Stimulated activated CD8-positive, alpha-beta memory T cell treated with anti-CD3 and anti-CD28 coated beads, Interleukin-7, amount 100 ng/mL, for 24 hours (primary cell): ENCODE measurements around the gene TSHR.
A peak's percentile ranks its signal among the peaks of the same experiment; 100 is the strongest.
"Not testable (repeated sequence)": the region's sequence is repeated elsewhere in the genome, so short reads cannot be mapped to it uniquely, and the experiment has no call there.

Experiments
- DNase-seq: peaks from one replicate; pipeline ENCODE4 v3.0.0-alpha.2; 2020; ENCODE audit warnings: low read depth

Gene TSHR

GRCh38 chr14:80951491-80951890 lies 3.9 kb upstream of the TSHR start:
- no peak for DNase-seq

GRCh38 chr14:80953211-80953610 lies 2.2 kb upstream of the TSHR start:
- not testable (repeated sequence) for DNase-seq

- peak; percentile 40 for DNase-seq
Observed at GRCh38 chr14:80954687-80955299, 628 bp upstream of the TSHR start.

- no peak for DNase-seq
Observed at GRCh38 chr14:80956102-80956501, 681 bp downstream of the TSHR start.

DNA sequence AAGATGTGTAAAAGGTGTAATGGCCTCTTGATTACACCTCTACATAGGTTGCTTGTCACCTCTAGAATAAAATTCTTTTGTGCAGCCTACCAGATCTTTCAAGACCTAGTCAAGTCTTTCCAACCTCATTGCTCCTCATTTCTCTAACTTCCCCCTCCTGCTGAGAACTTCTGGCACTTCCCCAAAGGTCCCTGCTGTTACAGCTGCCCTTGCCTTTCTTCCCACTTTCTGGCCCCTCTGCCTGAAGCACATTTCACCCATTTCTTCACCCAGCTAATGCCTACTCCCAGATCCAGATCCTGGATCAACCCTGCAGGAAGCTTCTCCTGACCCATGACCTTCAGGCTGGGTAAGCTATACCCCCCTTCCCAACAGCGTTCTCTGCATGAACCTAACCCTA lies 1.5 kb downstream of the TSHR start:
- no peak for DNase-seq

GRCh38 chr14:80957613-80958012 lies 2.2 kb downstream of the TSHR start:
- no peak for DNase-seq

DNA sequence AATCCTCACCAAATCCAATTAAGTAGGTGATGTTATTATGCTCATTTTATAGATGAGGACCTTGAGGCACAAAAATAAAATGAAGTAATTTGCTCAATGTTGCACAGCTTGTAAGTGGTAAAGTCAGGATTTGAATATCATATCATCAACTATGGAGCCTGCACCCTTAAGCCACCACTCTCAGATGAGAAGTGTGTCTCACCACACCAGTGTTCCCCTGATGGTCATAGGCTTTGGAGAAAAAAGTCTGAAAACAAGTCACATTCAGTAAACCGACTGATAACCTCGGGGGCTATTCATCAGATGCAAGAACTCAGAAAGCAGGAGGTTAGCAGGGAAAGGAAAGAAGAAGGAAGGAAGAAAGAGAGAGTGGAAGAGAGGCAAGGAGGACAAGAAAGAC lies 2.8 kb downstream of the TSHR start:
- DNase-seq: no peak

- DNase-seq: no peak
Observed at GRCh38 chr14:80958939-80959338, 3.5 kb downstream of the TSHR start.

DNA sequence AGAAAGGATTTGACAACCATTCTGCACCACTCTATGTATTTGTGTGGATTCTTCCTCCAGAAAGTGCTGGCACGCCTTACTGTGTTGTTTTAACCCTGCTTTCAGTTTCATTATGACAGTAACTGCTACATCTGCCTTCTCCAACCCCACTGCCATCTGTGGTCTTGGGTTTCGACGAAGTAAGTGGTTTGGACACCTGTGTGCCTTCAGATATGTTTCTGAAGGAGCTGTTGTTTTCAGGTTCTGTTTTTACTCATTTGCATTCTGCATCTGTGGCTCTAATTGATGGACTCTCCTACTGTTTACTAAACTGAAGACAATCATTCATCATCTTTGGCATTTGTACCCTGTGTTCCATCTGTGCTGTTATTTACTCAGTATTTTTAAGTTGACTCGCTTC lies 4.1 kb downstream of the TSHR start:
- no peak for DNase-seq

DNA sequence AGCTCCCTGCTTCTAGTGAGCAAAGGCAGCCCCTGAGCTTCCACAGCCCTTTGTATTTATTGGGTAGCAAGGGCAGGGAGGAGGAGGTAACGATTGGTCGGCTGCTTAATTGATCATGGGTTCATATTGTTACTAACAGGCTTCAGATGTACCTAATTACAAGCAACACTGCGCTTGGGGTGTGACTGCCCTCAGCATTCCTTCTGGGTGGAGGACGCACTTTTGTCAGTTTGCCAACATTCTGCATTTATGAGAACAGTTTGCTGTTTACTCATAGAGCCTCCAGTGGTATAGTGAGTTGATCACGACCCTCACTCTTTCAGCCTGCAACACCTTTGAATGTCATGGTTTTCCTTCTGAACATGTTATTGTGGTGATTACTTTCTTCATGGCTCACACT lies 9.6 kb downstream of the TSHR start:
- no peak for DNase-seq

DNA sequence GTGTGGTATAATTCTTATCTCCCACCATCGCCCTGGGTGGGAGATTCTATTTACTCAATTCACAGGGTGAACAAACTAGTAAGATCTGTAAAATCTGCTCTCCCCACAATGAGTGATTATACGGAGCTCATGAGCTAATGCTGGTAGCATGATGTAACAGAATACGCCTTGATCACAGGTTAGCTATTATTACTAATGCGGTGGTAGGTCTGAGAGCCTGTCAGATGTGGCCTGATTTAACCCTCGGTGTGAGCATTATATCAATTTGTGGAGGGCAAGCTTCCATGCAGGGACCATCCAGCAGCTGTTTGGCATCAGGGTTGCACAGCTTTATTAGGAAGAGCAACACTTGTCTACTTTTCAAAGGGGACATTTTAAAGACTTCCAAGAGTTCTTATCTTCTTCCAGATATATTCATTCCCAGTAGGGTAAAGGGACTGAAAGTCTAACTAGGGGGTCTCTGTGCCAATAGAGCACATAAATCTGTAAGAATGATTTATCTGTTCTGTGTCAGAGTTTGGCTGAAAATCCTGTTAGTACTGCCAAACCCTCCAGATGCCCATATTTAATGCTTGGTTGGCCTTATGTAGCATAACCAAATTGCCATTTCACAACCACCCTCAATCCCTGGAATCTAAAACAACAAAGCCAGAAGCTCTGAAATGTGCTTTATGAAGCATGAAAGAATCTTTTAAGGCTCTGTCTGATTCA lies 18.7 kb downstream of the TSHR start:
- DNase-seq: no peak

GRCh38 chr14:80974679-80975078 lies 19.3 kb downstream of the TSHR start:
- DNase-seq: no peak

- no peak for DNase-seq
Observed at GRCh38 chr14:80977221-80977620, 21.8 kb downstream of the TSHR start.

DNA sequence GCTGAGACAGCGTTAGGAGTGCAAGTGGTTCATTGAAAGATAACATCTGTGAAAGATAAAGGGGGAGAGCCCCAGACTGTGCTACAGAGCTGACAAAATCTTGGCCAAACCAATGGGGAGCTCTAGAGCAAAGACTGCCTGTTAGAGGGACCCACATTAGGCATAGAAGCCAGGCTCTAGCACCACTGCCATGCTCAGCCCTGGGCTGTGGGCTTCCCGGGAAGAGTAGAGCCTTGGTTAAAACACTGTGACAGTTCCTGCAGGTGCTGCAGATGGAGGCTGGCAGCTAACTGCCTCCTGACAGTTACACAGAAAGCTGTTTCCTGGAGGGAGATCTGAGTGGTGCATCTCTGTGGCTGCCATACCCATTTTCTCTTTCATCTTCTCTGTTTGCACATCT lies 23.0 kb downstream of the TSHR start:
- no peak for DNase-seq

- DNase-seq: no peak
Observed at GRCh38 chr14:80979951-80980350, 24.5 kb downstream of the TSHR start.

- no peak for DNase-seq
Observed at GRCh38 chr14:80981156-80981555, 25.7 kb downstream of the TSHR start.

- DNase-seq: no peak
Observed at GRCh38 chr14:80981673-80982072, 26.3 kb downstream of the TSHR start.

DNA sequence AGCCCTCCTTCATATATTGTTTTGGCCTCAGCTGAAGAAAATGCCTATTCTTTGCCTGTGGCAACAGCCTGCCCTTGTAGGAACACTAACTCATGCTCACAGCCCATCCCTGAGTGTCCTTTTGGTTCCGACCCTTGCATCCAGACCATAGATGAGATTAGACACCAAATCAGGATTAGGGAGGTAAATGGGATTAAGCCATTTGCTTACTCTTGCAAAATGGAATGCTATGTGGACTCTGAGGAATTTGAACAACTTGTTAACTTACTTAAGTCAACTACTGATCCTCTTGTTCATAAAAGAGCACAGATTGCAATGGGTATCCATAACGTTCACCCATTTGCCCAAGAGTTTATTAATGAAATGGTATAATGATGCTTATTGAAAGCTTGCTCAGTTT lies 27.3 kb downstream of the TSHR start:
- no peak for DNase-seq

GRCh38 chr14:80987235-80988032 lies 32.0 kb downstream of the TSHR start:
- peak; percentile 26 for DNase-seq

DNA sequence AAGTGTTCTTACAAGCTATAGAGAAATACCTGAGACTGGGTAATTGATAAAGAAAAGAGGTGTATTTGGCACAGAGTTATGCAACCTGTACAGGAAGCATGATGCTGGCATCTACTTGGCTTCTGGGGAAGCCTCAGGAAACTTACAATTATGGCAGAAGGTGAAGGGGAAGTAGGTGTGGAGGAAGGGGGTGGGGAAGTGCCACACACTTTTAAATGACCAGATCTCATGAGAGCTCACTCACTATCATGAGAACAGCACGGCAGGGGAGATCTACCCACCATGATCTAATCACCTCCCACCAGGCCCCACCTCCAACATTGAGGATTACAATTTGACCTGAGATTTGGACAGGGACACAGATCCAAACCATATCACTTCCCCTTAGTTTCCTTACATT lies 32.8 kb downstream of the TSHR start:
- no peak for DNase-seq

- DNase-seq: no peak
Observed at GRCh38 chr14:80988735-80989429, 33.5 kb downstream of the TSHR start.

DNA sequence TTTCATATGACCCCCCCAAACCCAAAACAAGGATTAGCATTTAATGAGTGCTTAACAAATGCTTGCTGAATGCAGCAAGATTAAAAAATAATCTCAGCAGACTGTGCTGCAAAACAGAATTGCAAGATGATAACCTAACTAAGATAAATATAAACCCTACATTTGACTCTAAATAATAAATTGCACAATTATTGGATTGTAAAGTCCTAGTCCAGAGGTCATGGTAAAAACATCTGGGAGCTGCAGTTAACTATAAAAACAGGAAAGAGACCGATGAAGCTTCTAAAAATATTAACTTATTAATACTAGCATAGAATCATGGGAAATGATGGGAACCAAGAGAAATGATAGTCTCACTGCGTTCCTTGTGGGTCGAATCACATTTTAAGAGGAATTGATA lies 37.2 kb downstream of the TSHR start:
- no peak for DNase-seq
